NCI-H2081 (cell line): Measurements from ENCODE around the gene C21orf91.

Source experiments
- DNase-seq, 2 experiments: peaks; one replicate each; lab custom pipeline; 2025; lab: John Stamatoyannopoulos, UW

The C21orf91 gene

DNA sequence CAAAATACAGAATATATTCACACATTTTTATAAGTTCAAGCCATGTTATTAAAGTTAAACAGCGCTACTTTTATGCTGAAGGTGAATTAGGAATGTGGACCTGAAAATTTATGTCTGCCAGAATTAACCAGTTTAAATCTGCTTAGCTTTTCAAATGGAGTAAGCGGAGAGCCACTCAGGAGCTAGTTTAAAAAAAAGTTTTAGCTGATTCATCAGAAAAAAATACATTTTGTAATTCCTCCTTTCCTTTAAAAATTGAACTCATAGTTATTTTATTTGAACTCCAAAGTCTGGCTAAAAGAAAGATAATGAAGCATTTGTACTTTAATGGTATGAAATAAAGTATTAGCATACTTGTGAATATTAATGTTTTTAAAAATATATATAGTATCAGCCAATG lies 21.2 kb downstream of the C21orf91 start:
- no peak for DNase-seq

DNA sequence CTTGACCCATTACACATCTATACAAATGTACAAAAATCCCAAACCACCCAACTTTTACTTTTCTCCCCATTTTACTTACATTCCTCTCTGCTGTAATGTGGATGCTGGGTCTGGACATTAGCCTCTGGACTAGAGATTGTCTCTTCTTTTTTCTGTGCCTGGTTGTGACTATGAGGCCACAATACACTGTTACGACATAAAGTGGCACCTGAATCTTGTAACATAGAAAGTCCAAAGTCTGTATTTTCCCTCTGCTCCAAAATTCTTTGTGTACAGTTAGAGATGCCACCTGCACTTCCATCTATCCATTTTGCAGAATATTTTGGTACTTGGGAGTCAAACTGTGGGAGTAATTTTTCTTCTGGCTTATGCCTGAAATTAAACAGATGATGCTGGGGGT lies 22.7 kb downstream of the C21orf91 start:
- no peak for DNase-seq

DNA sequence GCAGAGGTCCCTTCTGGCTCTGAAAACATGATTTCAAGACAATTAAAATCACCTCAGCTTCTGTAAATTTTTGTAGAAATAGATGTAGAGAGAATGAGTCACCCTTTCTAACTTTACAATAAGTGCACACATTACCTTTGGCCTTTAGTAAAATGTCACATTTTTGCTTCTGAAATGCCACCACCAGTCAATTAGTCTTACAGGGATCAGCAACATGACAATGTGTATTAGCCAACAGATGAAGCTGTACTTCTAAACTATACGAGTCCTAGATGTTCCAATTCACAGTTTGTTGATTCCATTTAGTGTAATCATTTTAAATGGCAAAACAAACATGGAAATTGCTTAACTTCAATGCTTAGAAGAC lies 23.1 kb downstream of the C21orf91 start:
- DNase-seq, result no peak

DNA sequence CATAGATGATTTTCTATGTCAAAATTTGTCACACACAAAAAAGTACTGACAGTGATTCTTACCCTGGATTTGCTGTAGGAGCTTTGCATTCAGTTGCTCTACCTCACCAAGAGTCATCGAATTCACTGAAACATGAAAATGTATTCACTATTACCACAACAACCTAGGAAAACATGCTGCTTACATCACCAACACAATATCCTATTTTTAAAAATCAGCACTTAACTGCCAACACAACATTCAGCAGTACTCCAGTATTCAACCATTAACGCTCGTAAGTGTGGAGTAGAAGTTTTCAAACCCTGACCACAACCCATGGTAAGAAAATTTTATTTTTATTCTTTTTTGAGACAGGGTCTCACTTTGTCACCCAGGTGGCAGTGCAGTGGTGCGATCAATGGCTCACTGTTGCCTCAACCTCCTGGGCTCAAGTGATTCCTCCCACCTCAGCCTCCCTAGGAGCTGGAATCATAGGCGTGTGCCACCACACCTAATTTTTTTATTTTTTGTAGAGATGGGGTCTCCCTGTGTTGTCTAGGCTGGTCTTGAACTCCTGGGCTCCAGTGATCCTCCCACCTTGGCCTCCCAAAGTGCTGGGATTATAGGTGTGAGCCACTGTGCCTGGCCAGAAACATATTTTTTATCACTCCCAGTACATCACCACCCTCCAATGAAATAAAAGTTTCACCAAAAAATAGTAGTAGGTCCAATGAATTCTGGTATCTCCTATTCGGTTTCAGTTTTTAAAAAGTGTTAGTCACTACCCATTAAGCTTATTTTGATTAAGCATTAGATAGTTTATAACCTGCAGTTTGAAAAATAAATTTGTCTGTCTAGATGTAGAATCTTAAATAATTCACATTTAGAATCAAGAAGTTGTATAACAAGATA lies 23.8 kb downstream of the C21orf91 start:
- no peak for DNase-seq

DNA sequence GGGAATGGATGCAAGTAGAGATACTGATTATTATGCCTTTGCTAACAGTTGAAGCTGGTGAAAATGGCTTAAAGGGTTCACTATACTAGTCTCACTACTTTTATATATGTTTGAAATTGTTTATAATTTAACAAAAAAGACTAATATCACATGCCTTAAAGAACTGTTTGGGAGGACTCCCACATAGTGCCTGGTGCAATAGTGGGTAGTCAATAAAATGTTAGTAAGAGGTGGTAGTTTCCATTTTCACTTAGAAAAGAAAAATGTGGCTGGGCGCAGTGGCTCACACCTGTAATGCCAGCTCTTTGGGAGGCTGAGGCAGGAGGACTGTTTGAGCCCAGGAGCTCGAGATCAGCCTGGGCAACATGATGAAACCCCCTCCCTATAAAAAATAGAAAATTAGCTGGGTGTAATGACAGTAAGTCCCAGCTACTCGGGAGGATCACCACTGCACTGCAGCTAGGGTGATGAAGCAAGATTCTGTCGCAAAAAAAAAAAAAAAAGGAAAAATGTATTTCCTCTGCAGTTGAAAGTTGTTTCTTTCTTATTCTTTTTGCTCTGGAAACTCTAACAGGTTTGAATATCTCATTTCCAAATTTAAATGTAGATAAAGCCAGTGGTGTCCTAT lies 24.5 kb downstream of the C21orf91 start:
- no peak for DNase-seq

DNA sequence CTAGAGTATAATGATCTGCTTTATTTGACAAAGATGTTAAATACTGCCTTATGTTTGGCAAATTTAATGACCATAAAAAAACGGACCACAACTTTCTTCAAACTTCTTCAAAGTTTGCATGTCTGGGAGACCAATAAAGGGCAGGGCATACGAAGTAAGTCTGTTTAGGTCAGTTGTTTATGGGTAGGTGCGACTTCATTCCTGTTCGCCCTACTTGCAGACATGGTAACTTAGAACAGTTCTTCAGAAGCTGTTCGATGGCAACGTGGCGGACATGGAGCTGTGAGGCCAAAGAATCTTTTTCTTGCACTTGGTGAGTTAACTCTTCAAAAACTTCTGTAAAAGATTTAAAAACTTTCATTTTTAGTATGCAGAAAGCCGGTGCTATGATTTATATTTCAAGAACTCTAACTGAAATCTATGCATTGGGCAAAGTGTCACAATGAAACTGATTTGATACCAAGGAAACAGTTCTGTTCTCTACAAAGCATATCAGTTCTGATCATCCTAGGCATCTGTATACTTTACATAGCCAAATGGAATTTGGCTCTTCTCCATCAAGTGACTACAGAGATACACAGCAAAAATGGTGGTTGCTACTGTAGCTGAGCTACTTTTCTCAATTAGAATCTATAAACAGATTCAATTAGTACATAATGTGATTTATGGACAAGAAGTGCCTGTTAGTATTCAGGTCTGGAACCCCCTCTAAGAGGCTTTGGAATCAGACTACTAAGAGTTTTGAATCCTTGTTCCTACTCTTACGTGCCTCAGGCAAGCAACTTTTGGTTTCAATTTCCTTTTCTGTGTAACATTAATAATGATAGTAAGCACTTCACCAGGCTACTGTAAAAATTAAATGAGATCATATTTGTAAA lies 25.7 kb downstream of the C21orf91 start:
- DNase-seq, result no peak

DNA sequence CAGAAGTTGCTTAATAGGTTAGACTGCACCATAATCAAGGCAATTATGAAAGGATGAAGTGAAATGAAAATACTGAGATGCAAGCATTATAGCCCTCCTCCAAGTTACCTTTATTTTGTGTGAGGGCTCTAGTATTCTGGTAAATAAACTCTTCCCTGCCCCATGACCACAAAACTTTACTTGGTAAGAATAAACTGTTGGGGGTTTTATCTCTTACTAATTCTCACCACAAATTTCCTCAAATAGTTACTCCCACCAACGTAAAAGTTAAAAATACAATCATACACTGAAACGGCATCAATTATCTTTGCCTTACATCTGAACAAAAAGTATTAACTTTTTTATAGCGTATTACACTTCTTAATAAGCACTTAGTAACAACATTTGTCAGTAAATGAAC lies 29.5 kb downstream of the C21orf91 start:
- DNase-seq, result no peak

DNA sequence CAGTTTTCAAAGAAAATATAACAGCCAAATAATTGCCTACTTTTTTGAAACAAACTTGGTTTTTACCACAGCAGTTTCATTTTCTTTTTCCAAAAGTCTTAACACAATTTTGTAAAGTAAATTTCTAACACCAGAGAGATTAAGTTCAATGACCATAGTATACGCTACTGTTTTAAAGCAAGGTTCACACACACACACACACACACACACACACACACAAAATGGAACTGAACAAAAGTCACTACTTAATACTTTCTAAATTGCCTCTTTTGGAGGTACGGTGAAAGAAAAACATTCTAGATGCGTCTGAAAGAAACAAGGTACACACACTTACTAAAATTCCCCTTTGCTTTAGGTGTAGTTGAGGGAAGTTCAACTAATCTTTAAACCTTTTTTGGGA lies 30.1 kb downstream of the C21orf91 start:
- DNase-seq, result no peak

DNA sequence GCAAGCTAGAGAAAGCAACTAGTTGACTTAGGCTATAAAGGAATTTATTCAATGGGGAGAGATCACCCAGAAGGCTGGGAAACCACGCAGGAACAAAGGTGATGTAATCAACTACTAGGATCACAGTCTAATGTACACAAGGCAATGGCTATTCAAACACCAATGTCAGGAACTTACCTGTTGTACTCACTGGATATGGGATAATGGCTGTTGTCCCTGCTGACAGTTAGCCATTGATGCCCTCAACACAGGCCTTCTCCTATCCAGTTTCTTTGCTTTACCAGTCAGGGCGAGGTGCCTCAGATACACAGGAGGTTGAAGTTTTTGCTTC lies 32.3 kb downstream of the C21orf91 start:
- DNase-seq, result no peak

DNA sequence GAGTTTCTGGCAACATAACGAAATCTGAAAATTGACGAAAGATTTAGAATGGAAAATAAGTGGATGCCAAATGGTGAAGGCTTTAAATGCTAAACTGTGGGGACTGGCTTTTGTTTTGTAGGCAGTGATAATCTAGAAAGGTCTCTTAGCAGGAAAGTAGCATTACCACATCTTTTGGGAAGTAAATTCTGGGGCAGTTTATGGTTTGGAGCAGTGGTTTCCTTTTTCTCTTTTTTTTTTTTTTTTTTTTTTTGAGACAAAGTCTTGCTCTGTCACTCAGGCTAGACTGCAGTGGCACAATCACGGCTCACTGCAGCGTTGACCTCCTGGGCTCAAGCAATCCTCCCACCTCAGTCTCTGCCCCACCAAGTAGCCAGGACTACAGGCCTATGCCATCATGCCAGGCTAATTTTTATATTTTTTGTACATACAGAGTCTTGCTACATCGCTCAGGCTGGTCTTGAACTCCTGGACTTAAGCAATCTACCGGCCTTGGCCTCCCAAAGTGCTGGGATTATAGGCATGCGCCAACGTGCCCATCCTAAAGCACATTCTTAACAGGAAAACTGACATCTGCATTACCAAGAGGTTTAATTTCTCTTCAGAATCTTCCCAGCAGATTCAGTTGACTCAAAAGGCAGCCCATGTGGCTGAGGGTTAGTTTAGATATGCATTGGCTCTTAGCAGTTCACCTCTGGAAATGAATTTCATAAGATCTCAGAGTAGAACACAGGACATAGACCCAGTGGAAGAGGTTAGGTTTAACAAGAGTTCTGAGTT lies 32.9 kb downstream of the C21orf91 start:
- DNase-seq, result no peak

DNA sequence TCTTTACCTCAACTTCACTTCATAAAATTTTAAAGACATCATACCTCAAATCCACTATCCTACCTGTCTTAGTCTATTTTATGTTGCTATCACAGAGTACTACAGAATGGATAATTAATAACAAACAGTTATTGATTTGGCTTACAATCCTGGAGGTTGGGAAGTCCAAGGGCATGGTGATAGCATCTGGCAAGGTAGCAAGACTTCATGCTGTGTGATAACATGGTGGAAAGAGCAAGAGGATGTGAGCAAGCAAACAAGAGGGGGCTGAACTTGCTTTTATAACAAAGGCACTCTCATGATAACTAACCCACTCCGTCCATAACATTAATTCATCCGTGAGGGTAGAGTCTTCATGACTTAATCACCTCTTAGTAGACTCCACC lies 33.8 kb downstream of the C21orf91 start:
- DNase-seq, result no peak

DNA sequence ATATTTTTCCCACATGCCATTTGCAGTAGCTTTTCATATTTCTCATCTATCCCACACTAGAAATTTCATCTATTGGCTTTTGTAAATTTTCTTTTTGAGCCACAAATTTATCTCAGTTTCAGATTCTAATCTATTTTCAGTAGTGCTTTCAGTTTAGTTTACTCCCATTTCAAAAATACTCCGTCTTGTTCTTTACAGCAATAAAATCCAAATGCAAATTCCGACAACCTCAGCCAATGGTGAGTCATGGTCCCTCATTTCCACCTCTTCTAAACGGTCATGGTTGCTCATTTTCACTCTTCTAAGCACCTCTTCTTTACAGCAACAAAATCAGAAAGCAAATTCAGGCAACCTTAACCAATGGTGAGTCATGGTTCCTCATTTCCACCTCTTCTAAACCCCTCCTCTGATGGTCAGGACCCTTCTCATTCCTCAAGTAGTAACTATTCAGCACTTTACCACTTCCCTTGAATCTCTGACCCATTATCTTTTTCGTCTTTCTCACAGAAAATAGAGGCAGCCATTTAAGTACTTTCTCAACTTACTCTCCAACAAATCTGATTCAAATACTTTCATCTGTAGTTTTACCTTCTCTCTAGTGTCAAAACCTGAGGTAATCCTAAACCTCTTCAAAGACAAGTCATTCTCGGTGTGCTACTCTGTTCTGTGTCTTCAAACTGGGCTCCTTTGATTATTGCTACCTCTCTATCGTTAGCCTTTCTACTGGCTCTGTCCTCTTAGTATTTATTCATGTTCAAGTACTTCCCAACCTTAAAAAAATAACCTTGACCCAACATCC lies 34.4 kb downstream of the C21orf91 start:
- DNase-seq, result no peak

DNA sequence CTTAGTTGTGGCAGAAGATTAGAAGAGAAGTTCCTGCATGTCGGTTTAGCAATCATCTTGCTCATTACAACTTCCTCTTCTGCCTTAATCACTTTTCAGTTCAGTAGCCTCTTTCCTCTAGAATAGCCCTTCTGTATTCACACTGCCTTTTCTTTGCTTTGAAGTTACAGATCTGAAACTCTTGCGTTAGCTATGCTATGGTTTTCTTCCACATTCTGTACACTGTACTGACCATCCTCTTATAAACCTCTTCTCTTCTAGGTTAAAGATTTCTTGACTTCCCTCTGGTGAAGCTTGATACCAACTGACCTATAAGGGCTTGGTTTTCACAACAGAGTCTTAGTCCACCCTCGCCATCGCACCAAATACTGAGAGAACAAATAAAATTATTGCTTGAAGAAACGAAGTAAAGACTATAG lies 35.0 kb downstream of the C21orf91 start:
- no peak for DNase-seq

DNA sequence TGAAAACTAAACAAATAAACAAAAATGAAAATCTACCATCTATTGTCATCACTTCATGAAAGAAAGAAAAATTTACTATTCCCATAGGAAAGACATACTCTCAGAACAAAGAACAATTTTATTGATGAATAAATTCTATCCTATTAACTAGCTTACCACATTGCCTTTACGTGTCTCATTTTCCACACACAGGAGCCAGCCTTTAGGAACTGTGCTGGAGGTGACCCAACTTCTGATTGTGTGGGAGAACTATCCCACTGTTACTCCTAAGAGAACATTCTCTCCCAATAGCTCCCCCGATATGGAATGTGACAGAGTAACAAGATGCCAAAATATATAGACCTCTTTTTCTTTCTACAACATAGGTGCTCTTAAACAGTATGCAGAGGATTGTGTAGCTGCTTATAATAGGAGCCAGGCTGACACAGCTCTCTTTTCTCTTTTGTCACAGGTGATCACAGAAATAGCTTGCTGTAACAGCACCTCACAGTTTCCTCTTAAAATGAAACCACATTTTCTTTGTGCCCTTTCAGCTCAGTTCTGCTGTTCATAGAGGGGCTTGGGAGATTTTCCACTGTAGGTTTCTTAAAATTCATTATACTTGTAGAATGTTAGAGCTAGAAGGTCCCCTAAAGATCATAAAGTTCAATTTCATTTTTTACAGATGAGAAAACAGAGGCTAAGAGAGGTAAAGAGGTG lies 35.5 kb downstream of the C21orf91 start:
- no peak for DNase-seq

DNA sequence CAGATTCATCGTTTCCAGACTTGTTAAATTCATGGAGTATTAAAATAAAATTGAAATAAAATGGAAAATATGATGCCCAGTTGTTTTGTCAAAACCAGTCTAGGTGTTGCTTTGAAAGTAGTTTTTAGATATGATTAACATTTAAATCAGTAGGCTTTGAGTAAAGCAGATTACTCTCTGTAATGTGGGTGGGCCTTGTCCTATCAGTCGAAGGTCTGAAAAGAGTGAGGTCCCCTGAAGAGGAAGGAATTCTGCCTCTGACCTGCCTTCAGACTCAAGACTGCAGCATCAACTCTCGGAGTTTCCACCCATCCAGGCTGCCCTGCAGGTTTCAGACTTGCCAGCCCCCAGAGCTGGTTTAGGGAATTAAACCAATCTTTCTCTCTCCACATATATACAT lies 36.2 kb downstream of the C21orf91 start:
- DNase-seq, result no peak

DNA sequence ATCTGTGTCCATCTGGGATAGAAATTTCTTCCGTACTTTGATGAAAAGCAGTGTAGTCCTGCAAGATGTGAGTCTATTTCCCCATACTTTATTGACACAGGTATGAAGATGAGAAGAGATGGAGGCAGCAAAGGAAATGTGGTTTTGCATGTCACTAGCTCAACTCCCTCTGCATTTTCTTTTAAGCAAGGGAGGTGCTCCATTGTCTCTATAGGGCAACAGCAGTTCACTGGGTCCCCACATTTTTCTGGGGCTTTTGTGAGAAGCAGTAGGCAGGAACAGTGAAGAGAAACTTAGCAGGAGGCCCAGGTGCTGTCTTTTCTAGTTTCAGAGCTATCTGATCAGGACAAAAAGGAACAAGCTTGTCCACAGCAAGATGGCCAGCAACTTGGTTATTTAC lies 37.1 kb downstream of the C21orf91 start:
- DNase-seq, result no peak

DNA sequence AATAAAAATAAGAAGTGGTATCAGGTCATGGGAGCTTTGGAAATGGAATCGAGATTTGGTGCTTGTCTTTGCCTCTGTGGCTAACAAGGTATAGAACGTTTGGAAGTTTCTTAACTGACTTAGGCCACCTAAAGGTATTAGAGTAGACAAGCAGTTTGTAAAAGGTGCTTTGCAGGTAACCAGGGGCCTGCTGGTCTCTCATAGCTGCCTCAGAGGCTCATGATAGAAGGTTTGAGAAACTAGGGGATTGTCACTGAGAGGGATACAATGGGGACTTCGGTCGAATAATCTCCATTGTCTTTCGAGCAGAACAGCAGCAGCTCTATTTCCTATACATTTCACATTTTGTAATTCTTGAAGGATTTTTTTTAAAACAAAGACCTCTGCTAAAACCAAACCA lies 37.6 kb downstream of the C21orf91 start:
- DNase-seq, result no peak

DNA sequence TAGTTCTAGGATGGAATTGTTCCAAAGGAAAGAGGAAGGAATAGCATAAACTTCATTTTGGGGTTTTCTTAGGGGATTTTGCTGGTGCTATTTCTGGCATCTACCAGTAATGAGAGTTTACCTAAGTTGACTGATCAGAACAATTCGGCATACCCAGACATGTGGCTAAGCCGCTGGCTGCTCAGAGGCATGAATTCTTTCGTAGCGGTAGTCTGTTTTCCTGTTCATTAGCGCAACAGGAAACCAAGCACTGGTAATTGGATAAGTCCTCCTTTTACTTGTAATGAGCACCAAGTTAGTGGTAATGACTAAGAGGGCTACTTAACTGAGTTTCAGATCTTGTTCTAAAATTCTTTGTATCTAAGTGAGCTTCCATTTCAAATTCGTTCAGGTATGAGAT lies 38.6 kb downstream of the C21orf91 start:
- DNase-seq, result no peak

DNA sequence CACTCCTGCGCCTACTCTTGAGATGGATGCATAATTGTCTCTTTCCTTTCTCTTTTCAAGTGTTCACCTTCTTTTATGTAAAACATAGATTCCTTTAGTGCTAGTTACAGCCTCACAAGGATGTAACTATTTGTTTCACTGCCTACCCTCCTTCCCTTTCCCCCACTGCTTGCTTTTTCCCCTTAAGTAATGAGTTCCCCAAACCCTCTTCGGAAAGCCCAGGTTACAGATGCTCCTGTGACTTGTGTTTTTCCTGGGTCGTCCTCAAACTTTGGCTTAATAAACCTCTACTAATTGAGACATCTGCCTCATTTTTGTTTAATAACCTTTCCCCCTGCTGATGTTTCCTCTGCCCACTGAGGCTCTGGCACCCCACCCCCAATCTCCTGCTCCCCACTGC lies 39.2 kb downstream of the C21orf91 start:
- DNase-seq, result no peak

DNA sequence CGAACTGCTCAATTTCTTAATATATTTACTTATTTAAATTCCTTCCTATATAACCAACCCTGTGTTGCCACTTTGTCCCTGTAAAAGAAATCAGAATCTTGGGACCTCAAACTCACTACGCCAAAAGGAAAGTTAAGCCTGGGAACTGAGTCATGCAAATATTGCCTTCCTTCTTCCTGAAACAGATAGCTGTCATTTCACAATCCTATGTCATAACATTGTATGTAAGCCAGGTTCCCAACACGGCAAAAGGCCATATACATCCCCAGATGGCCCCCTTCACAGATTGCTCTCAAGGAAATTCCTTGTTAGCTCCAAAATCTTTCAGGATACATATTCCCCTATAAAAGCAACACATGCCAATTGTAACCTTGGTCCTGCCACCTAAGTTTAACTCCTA lies 39.7 kb downstream of the C21orf91 start:
- DNase-seq, result no peak
